Activated T-cell treated with anti-CD3 and anti-CD28 coated beads, Interleukin-2, amount 50 U/mL, for 1 hour (primary cell): ENCODE measurements around the gene BMPR1A.
"Not testable (repeated sequence)": the region's sequence is repeated elsewhere in the genome, so short reads cannot be mapped to it uniquely, and the experiment has no call there.

Experiments used
- DNase-seq: peaks from one replicate; pipeline ENCODE4 v3.0.0-alpha.2; 2020

BMPR1A gene

DNA sequence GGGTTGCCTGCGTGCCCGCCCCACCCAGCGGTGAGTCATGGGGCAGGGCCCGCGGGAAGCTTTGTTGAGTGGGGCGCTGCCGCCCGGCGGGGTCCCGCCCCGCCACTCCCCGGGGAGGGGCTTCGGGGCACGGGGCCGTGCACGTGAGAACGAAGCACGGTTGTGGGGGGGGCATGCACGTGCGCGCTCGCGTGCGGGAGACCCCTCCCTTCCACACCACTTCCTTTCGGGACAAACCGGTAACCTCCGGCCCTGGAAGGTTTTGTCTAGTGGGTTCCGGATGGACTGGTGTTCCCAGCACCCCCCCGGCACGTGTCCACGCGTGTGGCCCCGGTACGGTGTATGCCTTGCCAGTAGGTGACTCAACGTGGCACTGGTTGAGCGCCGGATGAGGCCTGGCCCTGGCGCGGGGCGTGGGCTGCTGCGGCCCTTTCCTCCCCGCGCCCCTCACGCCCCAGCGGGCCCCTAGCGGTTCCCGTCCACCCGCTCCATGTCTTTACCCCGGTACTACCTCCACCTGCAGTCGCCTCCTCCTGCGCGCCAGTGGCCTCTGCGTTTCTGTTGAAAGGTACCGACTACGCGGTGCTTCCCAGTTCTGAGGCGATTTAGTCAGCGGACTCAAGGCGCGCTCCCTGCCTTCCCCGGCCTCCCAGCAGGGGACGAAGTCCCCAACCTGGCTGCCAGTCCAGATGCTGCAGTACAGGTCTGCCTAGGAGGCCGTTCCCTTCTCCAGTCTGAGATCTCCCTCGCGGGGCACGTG is 215.0 kb downstream of the BMPR1A start:
- peak; percentile 96 for DNase-seq

DNA sequence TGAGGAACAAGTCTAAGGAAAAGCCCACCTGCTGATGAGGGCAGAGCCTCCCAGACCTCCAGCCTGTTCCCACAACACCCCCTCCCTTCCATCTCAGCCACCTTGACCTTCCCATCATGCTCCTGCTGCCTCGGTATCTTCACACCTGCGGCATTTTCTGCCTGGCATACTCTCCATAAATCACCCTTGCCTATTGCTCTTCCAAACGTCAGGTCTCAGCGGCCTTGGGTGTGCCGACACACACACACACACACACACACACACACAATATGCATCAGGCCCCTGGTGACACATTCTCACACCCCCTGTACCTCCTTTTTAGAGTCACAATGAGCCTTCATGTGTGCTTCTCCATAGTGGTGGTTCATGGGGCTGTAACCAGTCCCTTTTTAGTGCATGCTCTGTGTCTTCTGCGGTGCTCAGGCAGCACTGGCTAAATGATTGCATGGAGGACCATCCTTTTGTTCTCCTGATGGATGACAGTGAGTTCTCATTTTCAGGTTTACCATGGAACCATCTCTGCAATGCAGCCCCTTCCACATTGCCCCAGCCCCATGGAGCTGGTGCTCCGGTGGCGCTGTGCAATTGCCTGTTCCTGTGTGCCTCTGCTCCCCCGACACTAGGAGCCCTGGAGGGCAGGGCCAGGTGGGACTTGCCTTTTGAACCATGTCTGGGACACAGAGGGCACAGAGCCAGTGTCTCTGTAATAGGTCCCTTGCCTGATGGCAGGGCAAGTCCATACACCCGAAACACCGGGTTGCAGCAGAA is 216.4 kb downstream of the BMPR1A start:
- DNase-seq, result no peak

- no peak for DNase-seq
Measured at GRCh38 chr10:86974484-86974883, 218.1 kb downstream of the BMPR1A start.

GRCh38 chr10:86976362-86977056 is 220.1 kb downstream of the BMPR1A start:
- no peak for DNase-seq

- not testable (repeated sequence) for DNase-seq
Measured at GRCh38 chr10:86978457-86978856, 222.0 kb downstream of the BMPR1A start.

- DNase-seq, result no peak
Measured at GRCh38 chr10:86979296-86979818, 222.9 kb downstream of the BMPR1A start.

GRCh38 chr10:86979977-86980448 is 223.6 kb downstream of the BMPR1A start:
- DNase-seq, result no peak

DNA sequence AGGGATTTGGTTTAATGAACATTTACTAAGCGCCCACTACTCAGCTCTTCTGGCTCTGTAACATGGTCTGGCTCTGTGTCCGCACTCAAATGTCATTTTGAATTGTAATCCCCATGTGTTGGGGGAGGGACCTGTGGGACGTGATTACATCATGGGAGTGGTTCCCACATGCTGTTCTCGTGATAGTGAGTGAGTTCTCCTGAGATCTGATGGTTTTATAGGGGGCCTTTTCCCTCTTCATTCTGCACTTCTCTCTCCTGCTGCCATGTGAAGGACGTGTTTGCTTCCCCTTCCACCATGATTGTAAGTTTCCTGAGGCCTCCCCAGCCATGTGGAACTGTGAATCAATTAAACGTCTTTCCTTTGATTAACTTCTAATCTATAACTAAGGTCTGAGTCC is 224.6 kb downstream of the BMPR1A start:
- DNase-seq, result not testable (repeated sequence)

- no peak for DNase-seq
Measured at GRCh38 chr10:86981716-86982115, 225.3 kb downstream of the BMPR1A start.
